ENCODE results near the gene CD14.

DNA sequence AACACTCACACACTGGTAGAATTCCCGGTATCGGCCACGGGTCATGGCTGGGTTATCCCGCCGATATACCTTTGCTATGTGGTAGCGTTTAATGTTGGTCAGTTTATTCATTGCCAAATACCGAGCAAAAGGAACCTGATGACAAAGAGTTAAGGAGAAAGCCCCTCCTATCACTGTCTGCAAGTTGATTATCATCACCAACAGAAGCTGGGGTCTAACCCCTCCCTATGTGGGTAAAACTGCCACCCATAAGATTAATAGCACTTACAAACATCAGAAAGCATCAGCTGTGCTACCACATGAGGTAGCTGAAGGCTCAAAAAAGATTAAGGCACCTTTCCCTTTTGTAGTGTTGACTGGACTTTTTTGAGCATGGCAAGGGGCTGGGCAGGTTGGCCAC, 46.0 kb upstream of the CD14 start:
- TF ChIP-seq EZH2 (IDR thresholded peaks at IDR 0.05; ENCODE audit: low read length, missing control alignments), result no peak
- TF ChIP-seq, protein P1, sequence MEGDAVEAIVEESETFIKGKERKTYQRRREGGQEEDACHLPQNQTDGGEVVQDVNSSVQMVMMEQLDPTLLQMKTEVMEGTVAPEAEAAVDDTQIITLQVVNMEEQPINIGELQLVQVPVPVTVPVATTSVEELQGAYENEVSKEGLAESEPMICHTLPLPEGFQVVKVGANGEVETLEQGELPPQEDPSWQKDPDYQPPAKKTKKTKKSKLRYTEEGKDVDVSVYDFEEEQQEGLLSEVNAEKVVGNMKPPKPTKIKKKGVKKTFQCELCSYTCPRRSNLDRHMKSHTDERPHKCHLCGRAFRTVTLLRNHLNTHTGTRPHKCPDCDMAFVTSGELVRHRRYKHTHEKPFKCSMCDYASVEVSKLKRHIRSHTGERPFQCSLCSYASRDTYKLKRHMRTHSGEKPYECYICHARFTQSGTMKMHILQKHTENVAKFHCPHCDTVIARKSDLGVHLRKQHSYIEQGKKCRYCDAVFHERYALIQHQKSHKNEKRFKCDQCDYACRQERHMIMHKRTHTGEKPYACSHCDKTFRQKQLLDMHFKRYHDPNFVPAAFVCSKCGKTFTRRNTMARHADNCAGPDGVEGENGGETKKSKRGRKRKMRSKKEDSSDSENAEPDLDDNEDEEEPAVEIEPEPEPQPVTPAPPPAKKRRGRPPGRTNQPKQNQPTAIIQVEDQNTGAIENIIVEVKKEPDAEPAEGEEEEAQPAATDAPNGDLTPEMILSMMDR (conservative IDR thresholded peaks at IDR 0.05 in 1 of 2, IDR thresholded peaks at IDR 0.05 in 1 of 2; ENCODE audit: low read depth in 1 of 2, low read length in 2 of 2), result no peak

All from fibroblast of lung (primary cell).